Measurements from ENCODE around the gene CPNE6.

The CPNE6 gene

DNA sequence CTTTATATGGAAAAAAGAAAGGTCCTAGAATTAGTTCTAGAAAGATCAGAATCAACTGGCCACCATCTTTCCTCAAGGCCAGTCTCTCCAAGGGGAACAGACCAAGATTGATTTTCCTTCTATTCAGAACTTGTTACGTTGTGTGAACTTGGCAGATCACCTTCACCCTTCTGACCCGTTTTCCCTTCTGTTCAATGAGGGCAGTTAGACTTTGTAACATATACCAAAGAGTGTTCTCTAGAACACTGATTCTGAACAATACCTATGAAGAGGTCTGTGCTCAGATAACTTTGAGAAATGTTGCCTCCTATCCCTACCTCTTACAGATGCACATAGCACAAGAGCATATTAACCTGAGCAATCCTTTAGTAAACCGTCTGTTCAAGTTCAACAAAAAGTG lies 12.1 kb downstream of the CPNE6 start:
- no peak for DNase-seq (ENCODE audit: low read depth)
- TF ChIP-seq CTCF (IDR thresholded peaks at IDR 0.05; ENCODE audit: insufficient read depth, low read depth, low read length, missing control alignments) = no peak
- H3K4me3 ChIP-seq (ENCODE audit: low read length) = no peak overlapping the region

- TF ChIP-seq CTCF (IDR thresholded peaks at IDR 0.05; ENCODE audit: insufficient read depth, low read depth, low read length, missing control alignments) = no peak
- no peak overlapping the region for H3K4me3 ChIP-seq (ENCODE audit: low read length)
- DNase-seq (ENCODE audit: low read depth) = no peak
Measured at GRCh38 chr14:24084440-24084839, 13.1 kb downstream of the CPNE6 start.

DNA sequence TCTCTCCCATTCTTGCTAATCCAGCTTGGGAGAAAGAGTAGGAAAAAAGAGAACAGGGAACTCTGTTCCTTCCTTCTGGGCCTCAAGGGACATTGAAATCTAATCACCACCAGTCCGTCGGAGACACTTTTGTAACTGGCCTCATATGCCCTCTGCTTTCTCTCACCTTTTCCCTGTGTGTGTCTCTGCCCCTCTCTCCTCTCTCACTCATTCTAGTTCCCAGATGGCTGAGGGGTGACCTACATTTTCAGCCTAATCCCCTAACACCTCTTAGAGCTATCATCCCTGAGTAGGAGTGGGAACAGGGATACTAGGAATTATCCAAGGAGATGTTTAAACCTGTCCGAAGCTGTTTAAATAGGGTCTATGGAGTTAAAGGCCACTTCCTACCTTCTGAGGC lies 13.9 kb downstream of the CPNE6 start:
- no peak overlapping the region for H3K4me3 ChIP-seq (ENCODE audit: low read length)
- DNase-seq (ENCODE audit: low read depth) = no peak
- no peak for TF ChIP-seq CTCF (IDR thresholded peaks at IDR 0.05; ENCODE audit: insufficient read depth, low read depth, low read length, missing control alignments)

- TF ChIP-seq CTCF (IDR thresholded peaks at IDR 0.05; ENCODE audit: insufficient read depth, low read depth, low read length, missing control alignments) = no peak
- DNase-seq (ENCODE audit: low read depth) = no peak
- no peak overlapping the region for H3K4me3 ChIP-seq (ENCODE audit: low read length)
Measured at GRCh38 chr14:24086193-24086955, 15.0 kb downstream of the CPNE6 start.

- no peak for DNase-seq (ENCODE audit: low read depth)
- H3K4me3 ChIP-seq (ENCODE audit: low read length) = no peak overlapping the region
- TF ChIP-seq CTCF (IDR thresholded peaks at IDR 0.05; ENCODE audit: insufficient read depth, low read depth, low read length, missing control alignments) = no peak
Measured at GRCh38 chr14:24087004-24087403, 15.6 kb downstream of the CPNE6 start.

DNA sequence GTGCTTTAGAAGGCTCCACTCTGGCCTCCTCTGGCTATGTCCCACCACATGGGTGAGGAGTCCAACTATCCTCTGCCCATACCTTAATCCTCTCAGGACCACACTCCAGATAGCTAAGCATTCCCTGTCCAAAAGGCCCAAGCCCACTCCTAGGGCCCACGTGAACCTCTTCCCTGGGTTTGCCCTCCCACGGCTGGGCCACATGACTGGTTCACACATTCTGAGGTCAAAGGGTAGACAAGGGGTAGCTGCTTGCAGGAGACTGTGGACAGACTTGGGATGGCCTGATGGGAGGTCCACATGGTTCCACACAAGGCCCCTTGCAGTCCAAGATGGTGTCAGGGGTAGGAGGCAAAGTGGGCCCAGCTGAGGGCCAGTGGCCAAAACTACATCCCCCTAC lies 16.7 kb downstream of the CPNE6 start:
- TF ChIP-seq CTCF (IDR thresholded peaks at IDR 0.05; ENCODE audit: insufficient read depth, low read depth, low read length, missing control alignments) = no peak
- DNase-seq (ENCODE audit: low read depth) = no peak
- no peak overlapping the region for H3K4me3 ChIP-seq (ENCODE audit: low read length)

DNA sequence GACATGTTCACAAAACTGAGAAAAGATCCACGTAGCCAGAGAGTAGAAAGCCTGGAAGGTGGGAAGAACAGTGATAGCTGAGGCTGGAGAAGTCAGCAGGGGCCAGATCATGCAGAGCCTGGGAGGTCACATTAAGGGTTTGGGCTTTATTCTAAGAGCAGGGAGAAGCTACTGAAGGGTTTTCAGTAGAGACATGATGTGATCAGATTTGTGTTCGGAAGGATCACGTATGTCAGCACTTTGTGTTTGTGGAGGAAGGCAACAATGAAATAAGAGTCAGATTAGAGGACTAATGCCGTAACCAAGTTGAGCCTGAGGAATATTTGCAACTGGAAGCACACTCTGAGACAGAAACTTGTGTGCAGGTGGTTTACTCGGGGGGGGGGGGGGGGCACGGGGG lies 18.5 kb downstream of the CPNE6 start:
- H3K4me3 ChIP-seq (ENCODE audit: low read length) = no peak overlapping the region
- TF ChIP-seq CTCF (IDR thresholded peaks at IDR 0.05; ENCODE audit: insufficient read depth, low read depth, low read length, missing control alignments) = no peak
- no peak for DNase-seq (ENCODE audit: low read depth)
